Adrenal gland (tissue), 5 donors: ENCODE measurements around the gene ARFIP1.

Experiments
- CTCF ChIP-seq, 6 experiments: fragments of 450-650 bp in 4 of 6; fragments of 200-600 bp in 2 of 6; sonication (generic) in 1 of 6; IDR thresholded peaks; 1 replicate in 5 of 6; 2 replicates in 1 of 6; pipeline versions ENCODE4 v1.5.1 to v1.8.0; 2016 to 2021; ENCODE audit warnings: antibody characterized with exemption in 6 of 6, mild to moderate bottlenecking in 2 of 6, moderate library complexity in 1 of 6
- POLR2A ChIP-seq, 2 donors: fragments of 450-650 bp; IDR thresholded peaks; one replicate each; pipeline ENCODE4 v1.6.1; 2017; ENCODE audit warnings: antibody characterized with exemption in 2 of 2, mild to moderate bottlenecking in 2 of 2, moderate library complexity in 1 of 2
- donor health status: DM: no; HTN: no; CAD: no.

- TF ChIP-seq POLR2A (IDR thresholded peaks at IDR 0.05), result no peak
- TF ChIP-seq CTCF (IDR thresholded peaks at IDR 0.05), result no peak
Measured at GRCh38 chr4:152880263-152880662, 100.5 kb downstream of the ARFIP1 start.
